Ovary (tissue), 3 donors: ENCODE measurements around the gene AUH.

Experiments
- POLR2A ChIP-seq: fragments of 450-650 bp; IDR thresholded peaks from one replicate; pipeline ENCODE4 v1.6.1; 2017; ENCODE audit warnings: antibody characterized with exemption, mild to moderate bottlenecking, moderate library complexity
- TF ChIP-seq, protein P1 (sequence below), 3 donors: fragments of 450-650 bp in 2 of 3; fragments of 200-600 bp in 1 of 3; IDR thresholded peaks; one replicate each; pipeline versions ENCODE4 v1.5.1 to v1.8.0; 2016 to 2022; ENCODE audit warnings: antibody characterized with exemption in 3 of 3, mild to moderate bottlenecking in 1 of 3
- donor health status: DM: no; HTN: no; CAD: no.

DNA sequence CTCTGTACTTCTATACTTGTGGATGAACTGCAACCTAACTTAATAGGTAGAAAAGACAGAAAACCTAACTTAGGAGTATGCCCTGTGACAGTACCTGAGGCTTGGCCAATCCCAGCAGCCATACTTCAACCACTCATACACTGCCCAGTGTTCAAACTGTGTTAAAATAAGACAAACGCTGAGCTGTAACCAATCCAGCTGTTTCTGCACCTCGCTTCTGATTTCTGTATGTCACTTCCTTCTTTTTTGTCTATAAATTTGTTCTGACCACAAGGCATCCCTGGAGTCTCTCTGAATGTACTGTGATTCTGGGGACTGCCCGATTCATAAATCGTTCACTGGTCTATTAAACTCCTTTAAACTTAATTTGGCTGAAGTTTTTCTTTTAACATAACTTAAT is 41.4 kb downstream of the AUH start:
- TF ChIP-seq, protein P1, sequence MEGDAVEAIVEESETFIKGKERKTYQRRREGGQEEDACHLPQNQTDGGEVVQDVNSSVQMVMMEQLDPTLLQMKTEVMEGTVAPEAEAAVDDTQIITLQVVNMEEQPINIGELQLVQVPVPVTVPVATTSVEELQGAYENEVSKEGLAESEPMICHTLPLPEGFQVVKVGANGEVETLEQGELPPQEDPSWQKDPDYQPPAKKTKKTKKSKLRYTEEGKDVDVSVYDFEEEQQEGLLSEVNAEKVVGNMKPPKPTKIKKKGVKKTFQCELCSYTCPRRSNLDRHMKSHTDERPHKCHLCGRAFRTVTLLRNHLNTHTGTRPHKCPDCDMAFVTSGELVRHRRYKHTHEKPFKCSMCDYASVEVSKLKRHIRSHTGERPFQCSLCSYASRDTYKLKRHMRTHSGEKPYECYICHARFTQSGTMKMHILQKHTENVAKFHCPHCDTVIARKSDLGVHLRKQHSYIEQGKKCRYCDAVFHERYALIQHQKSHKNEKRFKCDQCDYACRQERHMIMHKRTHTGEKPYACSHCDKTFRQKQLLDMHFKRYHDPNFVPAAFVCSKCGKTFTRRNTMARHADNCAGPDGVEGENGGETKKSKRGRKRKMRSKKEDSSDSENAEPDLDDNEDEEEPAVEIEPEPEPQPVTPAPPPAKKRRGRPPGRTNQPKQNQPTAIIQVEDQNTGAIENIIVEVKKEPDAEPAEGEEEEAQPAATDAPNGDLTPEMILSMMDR (IDR thresholded peaks at IDR 0.05): no peak
- TF ChIP-seq POLR2A: no peak
